SH-SY5Y (cell line): ENCODE measurements around the gene SUGCT.
A peak's percentile ranks its signal among the peaks of the same experiment; 100 is the strongest.

ENCODE experiments used
- GATA2 ChIP-seq: IDR thresholded peaks from 2 replicates; pipeline ENCODE4 v1.6.1; 2011; ENCODE audit warnings: mild to moderate bottlenecking, low read depth, low read length
- GATA3 ChIP-seq: IDR thresholded peaks from 2 replicates; pipeline ENCODE4 v1.6.1; 2011; ENCODE audit warnings: low read depth, mild to moderate bottlenecking, low read length, moderate library complexity

Gene SUGCT

DNA sequence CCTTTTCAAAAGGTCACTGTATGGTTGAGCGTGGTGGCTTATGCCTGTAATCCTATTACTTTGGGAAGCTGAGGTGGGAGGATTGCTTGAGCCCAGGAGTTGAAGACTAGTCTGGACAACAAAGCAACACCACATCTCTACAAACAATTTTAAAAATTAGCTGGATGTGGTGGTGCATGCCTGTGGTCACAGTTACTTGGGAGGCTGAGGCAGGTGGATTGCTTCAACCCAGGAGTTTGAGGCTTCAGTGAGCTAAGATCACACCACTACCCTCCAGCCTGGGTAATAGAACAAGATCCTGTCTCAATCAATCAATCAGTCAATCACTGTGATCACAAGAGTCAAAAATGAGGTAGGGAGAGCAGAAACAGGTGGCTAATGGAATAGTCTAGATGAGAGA, 97.0 kb downstream of the SUGCT start:
- TF ChIP-seq GATA2 (no peak), GATA3 (no peak)

DNA sequence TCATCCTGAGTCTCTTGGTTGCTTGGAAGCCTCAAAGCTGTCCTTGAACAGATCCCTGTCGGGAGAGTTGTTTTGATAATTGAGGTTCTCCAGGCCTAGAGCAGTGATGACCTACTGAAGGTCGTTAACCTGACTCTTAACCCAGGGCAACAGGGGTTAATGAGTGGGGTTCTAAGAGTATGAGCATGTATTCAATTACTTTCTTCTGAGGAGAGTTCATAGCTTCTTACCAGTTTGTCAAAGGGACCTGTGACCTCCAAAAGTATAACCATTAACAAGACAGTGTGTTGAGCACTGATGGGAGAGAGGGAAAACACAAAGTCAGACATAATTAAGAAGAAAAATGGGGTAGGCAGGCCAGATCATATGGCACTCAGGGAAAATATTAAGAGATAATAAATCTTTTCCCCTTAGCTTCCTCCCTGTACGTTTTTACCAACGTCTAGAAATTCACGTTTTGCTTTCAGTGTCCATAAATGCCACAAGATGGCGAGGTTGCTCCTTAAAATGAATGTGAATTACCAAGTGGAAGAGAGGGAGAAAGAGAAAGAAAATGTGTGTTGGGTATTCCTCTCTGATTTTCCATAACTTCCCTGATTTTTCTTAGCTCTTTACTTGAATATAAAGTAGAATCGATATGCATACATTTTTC, 97.6 kb downstream of the SUGCT start:
- no peak for TF ChIP-seq GATA2
- no peak for TF ChIP-seq GATA3

DNA sequence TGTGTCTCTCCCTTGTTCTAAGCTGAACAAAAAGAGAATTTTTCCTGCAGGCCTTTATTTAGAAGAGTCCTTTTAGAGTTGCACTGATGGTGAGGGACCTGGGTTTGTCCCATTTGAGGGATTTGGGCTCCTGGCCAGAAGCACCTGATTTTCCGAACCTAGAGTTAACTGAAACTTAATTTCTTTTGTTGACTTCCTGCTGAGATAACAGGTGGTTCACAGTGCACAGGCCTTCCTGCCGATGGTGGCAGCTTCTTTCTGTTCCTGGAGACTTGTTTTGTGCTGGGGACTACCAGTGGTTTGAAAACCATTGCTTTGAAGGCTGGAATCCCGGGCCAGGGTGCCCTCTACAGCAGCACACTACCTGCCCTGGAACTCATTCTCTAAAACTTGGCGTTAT, 99.2 kb downstream of the SUGCT start:
- TF ChIP-seq GATA2 (no peak), GATA3 (no peak)

DNA sequence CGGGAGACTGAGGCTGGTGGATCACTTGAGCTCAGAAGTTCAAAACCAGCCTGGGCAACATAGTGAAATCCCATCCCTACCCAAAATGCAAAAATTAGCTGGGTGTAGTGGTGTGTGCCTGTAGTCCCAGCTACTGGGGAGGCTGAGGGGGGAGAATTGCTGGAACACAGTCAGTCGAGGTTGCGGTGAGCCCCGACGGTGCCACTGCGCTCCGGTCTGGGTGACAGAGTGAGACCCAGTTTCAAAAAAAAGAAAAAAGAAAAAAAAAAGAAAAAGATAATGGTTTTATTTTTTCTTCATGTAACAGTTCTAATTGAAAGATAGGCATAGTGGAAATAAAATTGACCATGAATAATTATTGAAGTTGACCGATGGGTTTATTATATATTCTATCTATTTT, 99.9 kb downstream of the SUGCT start:
- TF ChIP-seq GATA2 = no peak
- no peak for TF ChIP-seq GATA3

DNA sequence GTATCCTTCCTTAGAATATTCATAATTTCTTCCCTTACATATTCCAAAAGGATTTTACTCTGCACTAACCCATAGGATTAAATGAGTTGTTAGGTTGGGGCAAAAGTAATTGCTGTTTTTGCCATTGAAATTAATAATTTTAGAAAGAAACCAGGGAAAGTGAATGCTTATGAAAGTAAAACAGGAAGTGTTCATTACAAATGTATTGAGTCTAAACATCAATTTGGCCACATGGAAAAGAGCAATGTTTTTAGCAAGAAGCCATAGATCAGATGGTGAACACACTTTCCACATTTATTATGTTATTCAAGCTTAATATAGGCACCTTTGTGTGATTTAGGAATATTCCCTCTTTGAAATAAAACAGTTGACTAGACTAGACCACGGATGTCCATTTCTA, 102.9 kb downstream of the SUGCT start:
- TF ChIP-seq GATA2 = no peak
- no peak for TF ChIP-seq GATA3

DNA sequence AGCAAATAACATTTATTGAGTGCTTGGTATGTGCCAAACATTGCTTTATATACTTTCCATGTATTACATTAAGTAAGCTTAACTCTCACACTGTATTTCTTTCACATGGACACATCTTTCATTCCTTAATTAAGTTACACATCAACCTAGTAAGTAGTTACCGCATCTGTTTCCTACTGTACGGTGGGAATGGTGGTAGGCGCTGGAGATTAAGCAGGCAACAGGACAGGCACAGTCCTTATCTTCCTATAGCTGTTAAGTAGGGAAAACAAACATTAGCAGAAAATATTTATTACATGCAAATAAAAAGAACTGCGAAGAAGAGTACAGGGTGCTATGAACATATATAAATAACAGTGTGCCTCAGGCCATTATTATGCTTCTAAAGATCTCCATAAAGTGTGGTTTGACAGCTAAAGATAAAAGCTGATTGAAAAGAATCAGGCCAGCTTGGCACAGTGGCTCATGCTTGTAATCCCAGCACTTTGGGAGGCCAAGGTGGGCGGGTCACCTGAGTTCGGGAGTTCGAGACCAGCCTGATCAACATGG, 105.0 kb downstream of the SUGCT start:
- TF ChIP-seq GATA3 (no peak), GATA2 (peak; percentile 37; the same call in 1 of the 2 replicates)

DNA sequence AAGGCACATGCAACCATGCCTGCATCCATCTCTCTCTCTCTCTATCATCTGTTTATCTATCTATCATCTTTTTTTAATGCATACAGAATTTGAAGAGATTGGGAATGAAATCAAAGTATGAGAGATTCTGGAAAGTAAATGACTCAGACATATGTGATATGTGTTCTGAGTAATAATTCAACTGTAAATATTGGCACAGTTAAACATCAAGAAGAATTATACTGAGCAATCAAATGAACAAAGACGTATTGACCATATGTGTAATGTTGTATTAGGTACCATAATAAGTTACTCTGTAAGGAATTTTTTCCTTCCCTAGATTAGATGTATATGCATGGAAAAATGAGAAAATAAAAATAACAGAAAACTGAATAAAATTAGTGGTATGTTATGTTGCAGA, 108.3 kb downstream of the SUGCT start:
- TF ChIP-seq GATA2 (no peak), GATA3 (no peak)

DNA sequence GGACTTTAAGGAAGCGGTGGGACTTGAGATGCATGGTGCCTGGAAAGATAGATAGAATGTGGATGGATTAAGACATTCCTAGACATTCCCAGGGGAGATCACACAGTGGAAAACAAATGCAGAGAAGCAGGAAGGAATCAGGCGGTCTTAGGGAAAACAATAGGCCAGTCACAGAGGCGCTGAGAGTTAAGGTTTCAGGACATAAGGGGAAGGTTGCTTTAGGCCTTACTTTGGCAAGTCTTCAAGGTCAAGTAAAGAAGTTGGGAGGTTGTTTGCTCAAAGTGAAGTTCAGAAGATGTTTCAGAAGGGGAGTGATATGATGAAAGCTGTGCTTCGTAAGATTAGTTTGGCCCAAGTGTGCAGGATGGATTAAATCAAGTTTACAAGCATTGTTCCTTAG, 109.4 kb downstream of the SUGCT start:
- TF ChIP-seq GATA2 = no peak

DNA sequence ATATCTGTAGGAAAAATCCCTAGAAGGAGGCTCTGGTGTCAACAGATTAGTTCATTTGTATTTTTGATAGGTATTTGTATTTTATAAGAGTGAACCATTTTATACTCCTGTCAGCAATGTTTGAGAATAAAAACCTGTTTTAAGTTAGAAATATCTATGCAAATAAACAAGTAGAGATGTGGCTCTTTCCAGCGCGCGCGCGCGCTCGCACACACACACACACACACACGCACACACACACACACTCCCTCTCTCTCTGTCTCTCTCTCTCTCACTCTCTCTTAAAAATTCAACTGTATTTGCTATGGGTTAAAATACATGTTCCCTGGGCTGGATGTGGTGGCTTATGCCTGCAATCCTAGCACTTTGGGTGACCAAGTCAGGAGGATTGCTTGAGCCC, 113.9 kb downstream of the SUGCT start:
- no peak for TF ChIP-seq GATA2

DNA sequence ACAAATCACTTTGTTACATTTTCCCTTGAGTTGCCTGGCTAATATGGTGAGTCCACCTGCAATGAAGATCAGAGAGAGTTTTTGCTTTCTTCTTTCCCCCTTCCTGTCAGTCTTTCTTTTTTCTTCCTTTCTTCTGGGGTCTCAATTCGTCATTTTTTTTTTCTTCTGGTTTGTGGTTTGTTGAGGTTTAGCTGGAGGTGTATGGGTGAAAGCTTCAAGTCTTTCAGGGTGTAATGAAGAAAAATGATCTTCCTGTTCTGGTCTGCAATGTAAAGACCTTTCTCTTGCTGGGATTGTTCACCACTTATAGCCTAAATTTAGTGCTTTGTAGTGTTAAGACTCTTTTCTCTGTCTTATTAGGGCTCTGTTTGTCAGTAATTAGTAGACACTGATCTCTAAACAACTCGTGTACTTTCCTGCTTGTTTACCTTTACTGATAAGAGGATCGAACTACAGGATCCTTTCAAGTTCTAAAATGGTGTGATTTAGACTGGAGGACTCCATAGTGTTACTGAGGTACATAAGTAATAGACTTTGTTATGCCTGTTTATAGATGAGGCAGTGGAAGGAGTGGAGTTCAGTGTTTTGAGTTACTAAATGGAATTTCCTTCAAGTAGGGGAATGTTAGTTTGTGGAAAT, 129.1 kb downstream of the SUGCT start:
- TF ChIP-seq GATA3 (no peak), GATA2 (no peak)

DNA sequence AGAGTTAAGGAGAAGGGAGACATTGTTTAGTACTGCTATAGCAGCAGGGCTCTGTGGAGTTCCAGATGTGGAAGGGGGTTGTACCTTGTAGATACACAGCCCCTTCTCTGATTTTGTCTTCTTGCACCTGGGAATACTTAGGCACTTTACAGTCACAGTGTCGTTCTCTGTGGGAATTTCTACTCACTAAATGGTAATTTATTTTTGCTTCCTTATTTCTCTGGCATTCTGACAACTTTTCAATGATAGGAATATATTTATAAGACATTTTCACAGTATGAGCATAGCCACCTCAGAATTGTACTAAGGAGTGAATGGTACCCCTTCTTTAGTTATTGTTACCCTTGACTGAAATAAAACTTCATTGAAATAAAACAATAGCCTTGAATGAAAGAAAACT, 132.8 kb downstream of the SUGCT start:
- TF ChIP-seq GATA3 = no peak
- no peak for TF ChIP-seq GATA2

DNA sequence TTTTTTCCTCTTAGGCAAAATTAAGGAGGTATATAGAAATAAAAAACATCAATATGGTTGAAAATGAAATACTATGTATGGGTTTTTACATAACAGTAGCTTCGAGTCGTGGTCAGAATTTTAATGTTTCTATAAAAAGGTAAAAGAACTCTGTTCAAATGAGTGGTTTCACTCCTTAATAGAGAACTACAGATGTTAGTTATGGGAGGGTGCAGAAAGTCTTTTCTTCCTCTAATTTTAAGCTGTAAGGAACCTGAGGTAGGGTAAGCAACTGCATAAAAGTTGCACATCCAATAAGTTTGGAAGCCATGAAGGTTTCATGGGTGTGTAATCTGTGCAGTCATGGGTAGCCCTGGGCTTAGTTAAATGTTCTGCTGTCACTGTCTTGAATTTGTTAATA, 141.3 kb downstream of the SUGCT start:
- TF ChIP-seq GATA2 = no peak
- no peak for TF ChIP-seq GATA3

DNA sequence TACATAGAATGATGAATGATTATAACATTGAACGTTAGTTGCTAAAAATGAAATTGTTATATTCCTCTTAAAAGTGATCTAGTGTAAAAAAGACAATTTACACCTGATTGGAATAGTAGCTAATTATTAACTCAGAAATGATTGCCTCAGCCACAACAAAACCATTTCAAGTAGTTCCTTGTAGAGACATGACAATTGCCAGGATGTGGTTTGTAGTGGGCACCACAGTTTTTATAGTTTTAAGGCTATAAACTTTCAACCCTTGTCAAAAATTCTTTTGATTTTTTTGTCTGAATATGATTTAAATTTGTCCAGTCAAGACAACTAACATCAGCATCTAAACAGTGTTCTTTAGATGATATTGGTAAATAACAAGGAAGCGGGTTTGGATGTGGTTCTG, 145.2 kb downstream of the SUGCT start:
- TF ChIP-seq GATA3 (no peak), GATA2 (no peak)

DNA sequence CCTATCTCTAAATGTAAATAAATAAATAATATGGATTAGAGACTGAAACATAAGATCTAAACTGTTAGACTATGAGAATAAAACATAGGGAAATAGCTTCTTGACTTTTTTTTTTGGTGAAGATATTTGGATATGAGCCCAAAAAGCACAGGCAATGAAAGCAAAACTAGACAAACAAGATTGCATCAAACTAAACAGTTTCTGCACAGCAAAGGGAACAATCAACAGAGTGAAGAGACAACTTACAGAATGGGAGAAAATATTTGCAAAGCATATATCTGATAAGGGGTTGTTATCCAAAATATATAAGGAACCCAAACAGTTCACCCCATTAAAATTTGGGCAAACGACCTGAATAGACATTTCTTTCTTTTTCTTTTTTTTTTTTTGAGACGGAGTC, 148.1 kb downstream of the SUGCT start:
- TF ChIP-seq GATA3 (no peak), GATA2 (no peak)

DNA sequence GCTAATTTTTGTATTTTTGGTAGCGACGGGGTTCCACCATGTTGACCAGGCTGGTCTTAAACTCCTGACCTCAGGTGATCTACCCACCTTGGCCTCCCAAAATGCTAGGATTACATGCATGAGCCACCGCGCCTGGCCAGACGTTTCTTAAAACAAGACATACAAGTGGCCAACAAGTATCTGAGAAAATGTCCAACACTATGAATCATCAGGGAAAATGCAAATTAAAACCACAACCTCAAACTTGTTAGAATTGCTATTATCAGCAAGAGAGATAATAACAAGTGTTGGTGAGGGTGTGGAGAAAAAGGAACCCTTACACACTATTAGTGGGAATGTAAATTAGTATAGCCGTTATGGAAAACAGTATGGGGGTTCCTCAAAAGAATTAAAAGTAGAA, 148.6 kb downstream of the SUGCT start:
- TF ChIP-seq GATA3 = no peak
- TF ChIP-seq GATA2 = no peak

DNA sequence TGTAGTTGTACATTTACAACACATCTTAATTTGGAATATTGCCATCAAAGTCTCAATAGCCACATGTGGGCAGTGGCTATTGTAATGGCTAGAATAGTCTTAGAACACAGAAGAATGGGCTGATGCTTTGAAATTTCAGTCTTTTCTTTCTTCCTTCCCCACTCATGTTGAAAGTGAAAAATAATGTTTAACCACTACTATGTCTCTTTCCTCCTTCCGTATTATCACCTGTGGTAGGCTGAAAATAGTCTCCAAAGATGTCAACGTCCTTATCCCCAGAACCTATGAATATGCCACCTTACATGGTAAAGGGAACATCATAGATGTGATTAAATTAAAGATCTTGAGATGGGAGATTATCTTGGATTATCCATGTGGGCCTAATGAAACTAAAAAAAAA, 154.0 kb downstream of the SUGCT start:
- no peak for TF ChIP-seq GATA2
- TF ChIP-seq GATA3 = no peak
